Smooth muscle cell (in vitro differentiated cells): ENCODE data around the gene RAD51B. TPM values are rescaled to one million over a fixed set of nuclear protein-coding genes. Genes with fewer than 3 reads are reported as not detected.

ENCODE experiments used
- DNase-seq: peaks from one replicate; lab custom pipeline; 2025; ENCODE audit not compliant: unreplicated experiment; lab: John Stamatoyannopoulos, UW
- H2AFZ ChIP-seq: fragments of 200-600 bp; sonication (generic); 2 replicates; pipeline ENCODE4 v1.6.0; 2016; ENCODE audit warnings: antibody characterized with exemption, low read depth, mild to moderate bottlenecking
- H3F3A ChIP-seq: fragments of 200-600 bp; sonication (generic); 2 replicates; pipeline ENCODE4 v1.6.0; 2017; ENCODE audit warnings: antibody characterized with exemption, low read depth
- H3K27ac ChIP-seq: fragments of 200-600 bp; sonication (generic); 2 replicates; pipeline ENCODE4 v1.5.1; 2016; ENCODE audit warnings: low read depth, mild to moderate bottlenecking
- H3K27me3 ChIP-seq: fragments of 200-600 bp; sonication (generic); 2 replicates; pipeline ENCODE4 v1.6.1; 2016; ENCODE audit warnings: low read depth, mild to moderate bottlenecking
- H3K36me3 ChIP-seq: fragments of 200-600 bp; sonication (generic); 2 replicates; pipeline ENCODE4 v1.5.1; 2016; ENCODE audit warnings: low read depth
- H3K4me1 ChIP-seq: fragments of 200-600 bp; sonication (generic); 2 replicates; pipeline ENCODE4 v1.5.1; 2016; ENCODE audit warnings: low read depth
- H3K4me2 ChIP-seq: fragments of 200-600 bp; sonication (generic); 2 replicates; pipeline ENCODE4 v1.6.0; 2016; ENCODE audit warnings: mild to moderate bottlenecking
- H3K4me3 ChIP-seq: fragments of 200-600 bp; sonication (generic); 2 replicates; pipeline ENCODE4 v1.5.1; 2016; ENCODE audit warnings: mild to moderate bottlenecking
- H3K79me2 ChIP-seq: fragments of 200-600 bp; sonication (generic); 2 replicates; pipeline ENCODE4 v1.6.0; 2016; ENCODE audit warnings: low read depth, mild to moderate bottlenecking
- H3K9ac ChIP-seq: fragments of 200-600 bp; sonication (generic); 2 replicates; pipeline ENCODE4 v1.6.0; 2016; ENCODE audit warnings: low read depth
- H3K9me3 ChIP-seq: fragments of 200-600 bp; sonication (generic); replicated peaks from 2 replicates; pipeline ENCODE4 v1.5.1; 2016; ENCODE audit warnings: low read depth
- H4K20me1 ChIP-seq: fragments of 200-600 bp; sonication (generic); 2 replicates; pipeline ENCODE4 v1.6.0; 2016; ENCODE audit warnings: low read depth
- WGBS: methylation state at CpG from one replicate; pipeline ENCODE4 v1.1.7; 2016; ENCODE audit warnings: low lambda C conversion rate; 5-methylcytosine and 5-hydroxymethylcytosine counted together
- polyA plus RNA-seq: library from polyadenylated mRNA; unstranded; fragments of >200 nt; fragmentation: Nextera tagmentation; extraction: Ambion mirVana; gene quantifications from 2 replicates; pipeline ENCODE4 v1.2.1, GENCODE V29; 2016
- total RNA-seq: library from RNA; depleted of rRNA; stranded (reverse); fragments of >200 nt; gene quantifications from 2 replicates; pipeline ENCODE4 v1.2.3, GENCODE V29; 2014
- TF ChIP-seq, protein P1 (sequence below): fragments of 200-600 bp; sonication (generic); IDR thresholded peaks from 2 replicates; pipeline ENCODE4 v1.5.1; 2017; ENCODE audit warnings: borderline replicate concordance, mild to moderate bottlenecking, antibody characterized with exemption; ENCODE audit not compliant: insufficient read depth, poor library complexity, severe bottlenecking

RAD51B gene
- total and polyA plus RNA-seq, 2 experiments from 2014 or later, result 4.6 to 5.3 TPM

DNA sequence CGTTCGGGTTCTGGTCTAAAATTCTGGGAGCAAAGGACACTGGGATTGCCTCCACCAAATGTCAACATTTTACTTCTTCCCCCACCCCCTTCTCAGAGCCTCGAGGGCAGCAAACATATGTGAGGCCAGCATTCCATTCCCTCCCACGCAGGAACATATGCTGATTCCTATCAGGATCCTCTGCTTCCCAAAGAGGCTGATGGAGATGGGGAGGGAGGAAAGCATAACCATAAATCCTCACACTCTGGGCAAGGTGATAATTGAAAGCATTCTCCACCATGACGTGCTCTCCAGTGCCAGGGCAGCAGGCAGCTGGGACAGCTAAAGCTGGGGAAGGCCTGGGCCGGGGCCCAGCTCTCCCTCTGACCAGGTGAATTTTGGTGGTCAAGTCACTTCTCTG is 578.2 kb downstream of the RAD51B start:
- no peaks in the 10 kb centered on the region for H3K79me2 ChIP-seq
- H3K4me2 ChIP-seq, result peak overlapping the region; percentile 42
- H3K27ac ChIP-seq, result peak overlapping the region; percentile 66
- TF ChIP-seq, protein P1, sequence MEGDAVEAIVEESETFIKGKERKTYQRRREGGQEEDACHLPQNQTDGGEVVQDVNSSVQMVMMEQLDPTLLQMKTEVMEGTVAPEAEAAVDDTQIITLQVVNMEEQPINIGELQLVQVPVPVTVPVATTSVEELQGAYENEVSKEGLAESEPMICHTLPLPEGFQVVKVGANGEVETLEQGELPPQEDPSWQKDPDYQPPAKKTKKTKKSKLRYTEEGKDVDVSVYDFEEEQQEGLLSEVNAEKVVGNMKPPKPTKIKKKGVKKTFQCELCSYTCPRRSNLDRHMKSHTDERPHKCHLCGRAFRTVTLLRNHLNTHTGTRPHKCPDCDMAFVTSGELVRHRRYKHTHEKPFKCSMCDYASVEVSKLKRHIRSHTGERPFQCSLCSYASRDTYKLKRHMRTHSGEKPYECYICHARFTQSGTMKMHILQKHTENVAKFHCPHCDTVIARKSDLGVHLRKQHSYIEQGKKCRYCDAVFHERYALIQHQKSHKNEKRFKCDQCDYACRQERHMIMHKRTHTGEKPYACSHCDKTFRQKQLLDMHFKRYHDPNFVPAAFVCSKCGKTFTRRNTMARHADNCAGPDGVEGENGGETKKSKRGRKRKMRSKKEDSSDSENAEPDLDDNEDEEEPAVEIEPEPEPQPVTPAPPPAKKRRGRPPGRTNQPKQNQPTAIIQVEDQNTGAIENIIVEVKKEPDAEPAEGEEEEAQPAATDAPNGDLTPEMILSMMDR, result no peak
- no peak for DNase-seq
- H3K4me3 ChIP-seq, result no peak overlapping the region
- H4K20me1 ChIP-seq, result no peaks in the 10 kb centered on the region
- H3K9me3 ChIP-seq, result no peaks in the 10 kb centered on the region
- H3F3A ChIP-seq, result peaks cover 15% of the 10 kb centered on the region
- H2AFZ ChIP-seq, result no peak overlapping the region
- no peak overlapping the region for H3K9ac ChIP-seq
- WGBS, result 6% methylated on average over 6 of the region's 6 CpGs
- H3K36me3 ChIP-seq, result no peaks in the 10 kb centered on the region
- no peaks in the 10 kb centered on the region for H3K27me3 ChIP-seq
- peaks cover 62% of the 10 kb centered on the region for H3K4me1 ChIP-seq

DNA sequence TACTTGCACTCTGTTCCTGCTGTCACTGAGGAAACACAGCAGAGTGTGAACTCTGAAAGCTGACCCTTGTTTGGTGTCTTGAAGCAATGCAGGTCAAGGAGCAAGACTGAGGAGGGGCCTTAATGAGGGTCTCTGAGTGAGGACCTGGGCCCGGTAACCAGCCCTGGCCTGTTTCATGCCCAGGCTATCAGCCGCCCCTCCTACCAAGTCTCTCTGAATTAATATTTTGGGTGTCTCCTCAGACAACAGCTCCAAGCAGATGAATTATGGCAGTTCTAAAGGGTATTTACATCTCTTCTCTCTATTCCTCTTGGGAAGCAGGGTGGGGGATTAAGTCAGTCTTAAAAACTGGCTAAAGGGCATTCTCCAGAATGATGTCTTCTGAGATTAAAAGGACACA is 578.8 kb downstream of the RAD51B start:
- Histone ChIP-seq H3K36me3 (no peaks in the 10 kb centered on the region), H3K79me2 (no peaks in the 10 kb centered on the region), H3K4me3 (no peak overlapping the region), H3K9me3 (no peaks in the 10 kb centered on the region), H3K9ac (no peak overlapping the region), H3K27ac (peak overlapping the region; percentile 66), H4K20me1 (no peaks in the 10 kb centered on the region), H2AFZ (no peak overlapping the region), H3K4me1 (peaks cover 60% of the 10 kb centered on the region), H3K27me3 (no peaks in the 10 kb centered on the region), H3F3A (peaks cover 9% of the 10 kb centered on the region), H3K4me2 (peak overlapping the region; percentile 42)
- DNase-seq, result no peak
- 88% methylated on average over 2 of the region's 2 CpGs for WGBS
- TF ChIP-seq, protein P1, result no peak

DNA sequence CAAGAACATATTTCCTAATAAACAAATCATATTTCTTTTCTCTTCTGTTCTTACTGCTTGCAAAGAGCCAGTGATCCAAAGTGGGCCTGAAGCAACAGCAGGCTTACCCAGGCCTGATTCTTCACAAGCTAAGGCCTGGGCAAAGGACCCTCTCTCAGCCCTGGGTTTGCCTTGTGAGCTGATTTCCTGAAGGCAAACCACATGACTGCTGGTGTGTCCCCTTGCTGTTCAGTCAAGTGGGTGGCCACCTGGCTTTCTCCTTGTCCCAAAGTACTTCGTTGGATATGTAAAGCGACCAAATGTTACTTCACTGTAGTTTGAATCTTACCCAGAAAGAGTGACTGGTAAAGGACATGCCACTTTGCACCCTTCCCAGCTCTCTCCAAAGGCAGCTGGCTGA is 580.4 kb downstream of the RAD51B start:
- DNase-seq, result no peak
- Histone ChIP-seq H3K4me3 (no peak overlapping the region), H3K4me2 (no peak overlapping the region), H3K27ac (no peak overlapping the region), H3K36me3 (no peaks in the 10 kb centered on the region), H3K4me1 (peaks cover 48% of the 10 kb centered on the region), H4K20me1 (no peaks in the 10 kb centered on the region), H2AFZ (no peak overlapping the region), H3K79me2 (no peaks in the 10 kb centered on the region), H3K9ac (no peak overlapping the region), H3K27me3 (no peaks in the 10 kb centered on the region), H3K9me3 (no peaks in the 10 kb centered on the region), H3F3A (peaks cover 9% of the 10 kb centered on the region)
- TF ChIP-seq, protein P1, result no peak
- WGBS, result 94% methylated on average over 2 of the region's 2 CpGs

DNA sequence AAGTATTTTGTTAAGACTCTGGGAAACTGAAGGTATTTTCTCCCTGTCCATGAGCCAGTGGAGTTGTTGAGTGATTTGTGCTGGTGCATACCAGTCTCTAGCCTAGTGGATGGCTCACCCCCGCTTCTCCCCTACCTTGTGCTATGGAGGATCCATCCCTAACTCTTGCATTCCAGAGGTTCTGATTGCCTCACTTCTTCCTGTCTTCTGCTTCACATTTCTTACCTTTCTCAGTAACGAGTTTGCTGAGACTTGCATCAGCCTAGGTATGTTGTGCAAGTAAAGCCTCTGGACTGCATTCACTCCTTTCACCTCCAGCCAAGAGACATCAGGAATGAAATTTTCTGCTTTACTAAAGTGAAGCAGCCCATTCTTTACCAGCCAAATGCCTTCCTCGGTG is 581.7 kb downstream of the RAD51B start:
- no peak for DNase-seq

More for the DNA sequence above, 581.7 kb downstream of the RAD51B start:
- Histone ChIP-seq H3K4me2 (no peak overlapping the region), H3K9me3 (no peaks in the 10 kb centered on the region), H3K4me3 (no peak overlapping the region), H2AFZ (no peak overlapping the region), H3K36me3 (no peaks in the 10 kb centered on the region), H3K27ac (peak overlapping the region; percentile 25), H4K20me1 (no peaks in the 10 kb centered on the region), H3K4me1 (peaks cover 34% of the 10 kb centered on the region), H3F3A (peaks cover 9% of the 10 kb centered on the region), H3K79me2 (no peaks in the 10 kb centered on the region), H3K9ac (no peak overlapping the region), H3K27me3 (no peaks in the 10 kb centered on the region)
- WGBS, result 75% methylated on average over 3 of the region's 3 CpGs
- TF ChIP-seq, protein P1, result no peak
